Fibroblast of lung (primary cell): ENCODE measurements around the gene ACSS1. TPM values are rescaled to one million over a fixed set of nuclear protein-coding genes. Genes with fewer than 3 reads are reported as not detected.

Experiments
- DNase-seq, 2 donors: peaks; one replicate each; pipeline versions ENCODE4 v3.0.0 to v3.0.0-alpha.2; 2010; ENCODE audit warnings: low read depth in 2 of 2
- H2AFZ ChIP-seq: 2 replicates; pipeline ENCODE4 v1.5.1; 2012; ENCODE audit warnings: low read length, control low read depth, inconsistent platforms
- H3K27ac ChIP-seq: 2 replicates; pipeline ENCODE4 v1.5.1; 2011; ENCODE audit warnings: low read length, control low read depth; ENCODE audit not compliant: insufficient read depth
- H3K27me3 ChIP-seq: 2 replicates; pipeline ENCODE4 v1.5.1; 2011; ENCODE audit warnings: mild to moderate bottlenecking, low read length; ENCODE audit not compliant: control insufficient read depth, insufficient read depth
- H3K36me3 ChIP-seq: 2 replicates; pipeline ENCODE4 v1.5.1; 2011; ENCODE audit warnings: low read length; ENCODE audit not compliant: control insufficient read depth, insufficient read depth
- H3K4me1 ChIP-seq: 2 replicates; pipeline ENCODE4 v1.5.1; 2011; ENCODE audit warnings: low read length; ENCODE audit not compliant: control insufficient read depth, insufficient read depth; ENCODE audit errors: extremely low read depth
- H3K4me2 ChIP-seq: 2 replicates; pipeline ENCODE4 v1.5.1; 2011; ENCODE audit warnings: low read length, control low read depth; ENCODE audit not compliant: insufficient read depth; ENCODE audit errors: extremely low read depth
- H3K4me3 ChIP-seq, 4 experiments: fragments of 200-600 bp in 1 of 4; sonication (generic) in 1 of 4; replicated peaks in 1 of 4; 2 replicates each; pipeline ENCODE4 v1.5.1; 2011 to 2016; ENCODE audit warnings: low read length in 4 of 4, low read depth in 3 of 4, mild to moderate bottlenecking in 3 of 4, control low read depth in 2 of 4, inconsistent platforms in 1 of 4, mixed read lengths in 1 of 4; ENCODE audit not compliant: insufficient read depth in 1 of 4; ENCODE audit errors: control extremely low read depth in 1 of 4
- H3K79me2 ChIP-seq: 2 replicates; pipeline ENCODE4 v1.5.1; 2012; ENCODE audit warnings: mild to moderate bottlenecking, low read length, inconsistent platforms; ENCODE audit not compliant: control insufficient read depth, insufficient read depth
- H3K9ac ChIP-seq: 2 replicates; pipeline ENCODE4 v1.5.1; 2011; ENCODE audit warnings: mild to moderate bottlenecking, low read length, control low read depth; ENCODE audit not compliant: insufficient read depth
- H3K9me3 ChIP-seq: 2 replicates; pipeline ENCODE4 v1.5.1; 2012; ENCODE audit warnings: low read depth, low read length; ENCODE audit not compliant: control insufficient read depth, insufficient read depth
- H4K20me1 ChIP-seq: 2 replicates; pipeline ENCODE4 v1.5.1; 2011; ENCODE audit warnings: low read length; ENCODE audit not compliant: control insufficient read depth, insufficient read depth; ENCODE audit errors: extremely low read depth
- CTCF ChIP-seq, 2 donors: IDR thresholded peaks in 1 of 2; conservative IDR thresholded peaks in 1 of 2; 1 replicate in 1 of 2; 2 replicates in 1 of 2; pipeline ENCODE4 v1.5.1; 2011 to 2012; ENCODE audit warnings: low read length in 2 of 2, control low read depth in 1 of 2, inconsistent platforms in 1 of 2, low read depth in 1 of 2, mild to moderate bottlenecking in 1 of 2
- EZH2 ChIP-seq: IDR thresholded peaks from 2 replicates; pipeline ENCODE4 v1.5.1; 2012; ENCODE audit warnings: low read length, control low read depth, mild to moderate bottlenecking; ENCODE audit errors: missing control alignments
- polyA plus RNA-seq, 2 donors: library from polyadenylated mRNA; depleted of rRNA in 1 of 2; stranded (reverse) in 1 of 2; unstranded in 1 of 2; fragments of >200 nt; gene quantifications; 2 replicates each; pipeline ENCODE4 v1.2.1, GENCODE V29; 2011 to 2012; ENCODE audit warnings: missing spikeins in 1 of 2
- total RNA-seq: library from RNA; depleted of rRNA; stranded (reverse); fragments of >200 nt; gene quantifications from 2 replicates; pipeline ENCODE4 v1.2.1, GENCODE V29; 2014

ACSS1 gene
- total and polyA plus RNA-seq, 2 donors (not counting 1 experiment from before 2014, with no cell fraction given): 1.3 to 3.4 TPM

GRCh38 chr20:25083773-25084625, 26.1 kb upstream of the ACSS1 start:
- Histone ChIP-seq H3K27me3 (peaks cover 69% of the 10 kb centered on the region), H3K27ac (no peak overlapping the region), H3K79me2 (no peaks in the 10 kb centered on the region), H3K9ac (no peak overlapping the region), H3K36me3 (no peaks in the 10 kb centered on the region), H3K9me3 (no peaks in the 10 kb centered on the region), H2AFZ (no peak overlapping the region), H4K20me1 (no peaks in the 10 kb centered on the region), H3K4me3 (no peak overlapping the region), H3K4me2 (no peak overlapping the region), H3K4me1 (no peaks in the 10 kb centered on the region)
- TF ChIP-seq CTCF (conservative IDR thresholded peaks at IDR 0.05 in 1 of 2, IDR thresholded peaks at IDR 0.05 in 1 of 2; ENCODE audit: low read depth in 1 of 2, low read length in 2 of 2) (peak; percentile 10 to 36), EZH2 (peak; percentile 73)
- no peak for DNase-seq

GRCh38 chr20:25083141-25083772, 25.3 kb upstream of the ACSS1 start:
- TF ChIP-seq CTCF (conservative IDR thresholded peaks at IDR 0.05 in 1 of 2, IDR thresholded peaks at IDR 0.05 in 1 of 2; ENCODE audit: low read depth in 1 of 2, low read length in 2 of 2) (no peak), EZH2 (peak; percentile 70)
- H3K4me3 ChIP-seq: no peak overlapping the region
- no peaks in the 10 kb centered on the region for H3K36me3 ChIP-seq
- no peak overlapping the region for H2AFZ ChIP-seq
- no peaks in the 10 kb centered on the region for H3K4me1 ChIP-seq
- DNase-seq: no peak
- H3K27me3 ChIP-seq: peaks cover 74% of the 10 kb centered on the region
- no peaks in the 10 kb centered on the region for H3K79me2 ChIP-seq
- H3K27ac ChIP-seq: no peak overlapping the region
- H3K9me3 ChIP-seq: no peaks in the 10 kb centered on the region
- no peaks in the 10 kb centered on the region for H4K20me1 ChIP-seq
- no peak overlapping the region for H3K9ac ChIP-seq
- H3K4me2 ChIP-seq: no peak overlapping the region

GRCh38 chr20:25082498-25082873, 24.5 kb upstream of the ACSS1 start:
- Histone ChIP-seq H3K4me2 (no peak overlapping the region), H3K4me3 (no peak overlapping the region), H4K20me1 (no peaks in the 10 kb centered on the region), H3K27ac (no peak overlapping the region), H3K9ac (no peak overlapping the region), H2AFZ (no peak overlapping the region), H3K36me3 (no peaks in the 10 kb centered on the region), H3K9me3 (no peaks in the 10 kb centered on the region), H3K27me3 (peaks cover 75% of the 10 kb centered on the region), H3K4me1 (no peaks in the 10 kb centered on the region), H3K79me2 (no peaks in the 10 kb centered on the region)
- DNase-seq: no peak
- no peak for TF ChIP-seq CTCF (conservative IDR thresholded peaks at IDR 0.05 in 1 of 2, IDR thresholded peaks at IDR 0.05 in 1 of 2; ENCODE audit: low read depth in 1 of 2, low read length in 2 of 2)
- TF ChIP-seq EZH2: no peak
